GM19372 (cell line): ENCODE results near the gene ANKDD1B.

Experiments
- ATAC-seq: cut with Tn5 transposase; IDR thresholded peaks from one replicate; pipeline ENCODE4 v1.9.1; 2021; ENCODE audit warnings: mild to moderate bottlenecking, low read depth, moderate library complexity; ENCODE audit not compliant: unreplicated experiment

Gene ANKDD1B

DNA sequence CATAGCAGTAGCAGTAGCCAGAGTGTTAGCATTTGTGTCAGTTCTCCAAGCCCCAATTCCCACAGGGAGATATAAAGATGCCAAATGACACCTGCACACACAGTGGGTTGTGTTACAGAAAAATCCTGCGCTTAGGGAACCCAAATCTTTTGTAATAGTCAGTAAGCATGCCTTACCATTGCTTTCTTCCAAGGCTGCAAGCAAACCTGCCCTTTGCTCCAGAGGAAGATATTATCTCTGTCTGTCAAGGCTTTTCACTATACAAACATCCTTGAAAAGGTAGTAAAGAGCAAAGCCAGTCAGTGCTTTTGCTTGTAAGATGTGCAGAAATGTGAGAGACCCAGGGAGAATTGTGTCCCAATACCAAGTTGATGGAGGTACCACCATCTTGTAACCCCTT, 2.9 kb downstream of the ANKDD1B start:
- no peak for ATAC-seq

DNA sequence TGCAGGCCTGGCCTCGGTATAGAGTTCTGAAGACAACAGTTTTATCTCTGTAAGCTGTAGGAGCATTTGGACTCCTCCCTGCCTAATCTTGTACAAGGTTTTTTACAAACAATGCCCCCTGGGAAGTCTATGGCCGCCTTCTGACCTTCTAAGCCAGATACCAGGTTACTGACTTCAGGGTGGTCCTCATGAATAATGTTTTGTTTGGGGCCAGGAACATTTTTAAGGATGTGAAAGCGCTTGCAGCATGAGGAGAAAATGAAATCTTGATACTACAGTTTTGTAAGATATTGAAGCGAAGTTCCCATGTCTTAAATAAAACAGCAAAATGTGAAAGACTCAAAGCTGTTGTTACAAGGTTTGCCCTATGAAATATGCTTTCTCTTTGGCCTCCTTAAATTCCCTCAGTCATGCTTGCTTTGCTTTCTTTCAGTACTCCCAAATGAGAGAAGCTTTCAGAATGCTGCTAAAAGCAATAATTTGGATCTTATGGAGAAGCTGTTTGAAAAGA, 5.2 kb downstream of the ANKDD1B start:
- no peak for ATAC-seq

DNA sequence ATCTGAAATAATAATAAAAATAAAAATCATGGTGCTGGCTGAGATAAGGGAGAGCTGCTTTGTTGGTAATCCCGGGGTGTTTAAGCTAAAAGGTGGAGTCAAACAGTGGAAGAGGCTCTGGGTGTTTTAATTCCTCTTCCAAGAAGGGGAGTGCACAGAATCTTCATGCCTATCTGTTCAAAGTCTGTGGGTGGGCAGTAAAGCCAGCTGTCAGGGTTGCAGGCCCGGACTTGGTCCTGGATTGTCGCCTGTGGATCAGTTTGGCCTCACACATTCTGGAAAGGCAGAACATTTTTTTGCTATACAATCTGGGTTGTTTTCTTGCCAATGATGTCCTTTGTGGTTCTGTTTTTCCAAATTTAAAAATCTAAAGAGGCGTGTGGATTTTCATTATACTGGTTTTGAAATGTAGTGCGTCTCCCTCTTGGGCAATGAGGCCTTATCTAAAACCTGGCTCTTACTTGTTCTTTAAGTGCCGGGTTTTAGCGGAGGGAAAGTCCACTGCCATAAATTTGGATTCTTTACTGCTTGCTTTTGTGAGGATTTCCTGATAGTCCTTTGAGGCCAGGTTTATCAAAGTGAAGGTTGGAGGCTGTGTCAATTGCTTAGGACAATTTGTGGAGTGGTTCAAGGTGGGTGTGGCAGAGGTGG, 5.8 kb downstream of the ANKDD1B start:
- no peak for ATAC-seq

DNA sequence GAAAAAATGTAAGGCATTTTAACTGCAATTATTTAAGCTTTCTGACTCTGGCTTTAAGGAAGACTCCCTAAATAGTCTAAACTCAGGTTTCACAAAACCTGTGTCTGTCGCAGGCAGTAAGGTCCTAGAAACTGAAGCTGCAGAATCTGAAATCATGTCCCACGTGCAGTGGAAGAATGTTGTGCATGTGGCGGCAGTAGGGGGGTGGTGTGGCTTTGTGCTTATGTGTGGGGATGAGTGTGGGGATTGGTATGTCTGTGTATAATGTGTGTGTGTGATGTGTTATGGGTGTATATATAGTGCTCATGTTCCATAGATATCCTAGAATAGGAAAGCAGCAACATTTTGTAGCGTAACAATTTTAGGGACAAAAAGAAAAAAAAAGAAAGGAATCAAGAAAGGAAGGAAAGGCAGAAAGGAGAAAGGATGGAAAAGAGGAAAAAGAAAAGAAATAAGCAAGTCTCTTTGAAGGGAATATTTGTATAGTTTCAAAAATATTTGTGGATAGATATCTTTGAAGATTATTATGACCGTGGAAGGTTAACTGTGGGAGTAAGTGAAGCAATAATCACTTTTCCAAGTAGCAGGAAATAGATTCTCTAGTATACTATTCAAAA, 6.6 kb downstream of the ANKDD1B start:
- no peak for ATAC-seq

DNA sequence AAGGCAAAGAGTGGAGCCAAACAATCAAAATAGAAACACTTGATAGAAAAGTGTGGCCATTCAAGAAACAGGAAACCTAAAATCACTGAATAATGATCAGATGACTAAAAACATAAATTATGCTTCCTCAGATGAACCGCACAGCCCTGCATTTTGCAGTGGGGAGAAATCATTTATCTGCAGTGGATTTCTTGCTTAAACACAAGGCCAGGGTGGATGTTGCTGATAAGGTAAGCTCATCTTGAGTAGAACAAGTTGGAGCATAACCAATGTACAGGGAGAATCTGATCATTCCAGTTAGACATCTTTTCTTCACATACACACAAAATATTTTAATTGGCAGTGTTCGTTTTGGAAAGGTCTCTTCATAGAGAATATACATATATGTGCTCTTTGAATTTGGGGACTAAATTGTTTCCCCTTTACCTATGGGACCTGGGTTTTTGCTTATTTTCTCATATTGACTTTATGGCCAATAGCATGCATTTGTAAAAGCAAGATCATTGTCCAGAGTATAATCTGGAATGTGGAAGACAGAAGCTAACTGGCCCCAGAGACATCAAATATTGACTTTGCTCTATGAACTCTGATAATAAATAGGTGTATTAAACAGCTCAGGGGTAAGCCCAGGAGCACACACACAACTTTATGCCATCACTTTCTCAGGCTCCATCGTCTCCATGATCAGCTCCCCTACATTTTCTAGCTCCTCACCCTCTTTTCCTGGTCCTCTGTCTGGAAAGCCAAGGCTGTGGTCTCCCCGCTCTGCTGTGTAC, 9.1 kb downstream of the ANKDD1B start:
- no peak for ATAC-seq

DNA sequence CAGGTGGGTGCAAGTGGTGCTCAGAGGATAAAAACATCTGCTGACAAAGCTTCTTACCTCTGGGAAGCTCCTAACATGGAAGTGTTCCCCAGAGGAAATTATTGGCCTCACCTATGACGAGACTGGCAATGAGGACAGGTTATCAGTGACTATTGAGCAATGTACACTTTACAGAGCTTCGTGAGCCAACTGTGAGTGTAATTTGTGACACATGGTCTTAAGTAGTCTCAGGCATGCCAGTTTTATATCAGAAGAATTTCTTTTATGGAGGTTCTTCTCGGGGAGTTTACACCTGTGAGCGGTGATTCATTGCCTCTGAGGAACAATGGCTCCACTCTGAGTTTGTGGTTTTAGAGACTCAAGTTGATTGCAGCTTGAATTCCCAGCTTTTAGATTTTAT, 11.3 kb downstream of the ANKDD1B start:
- ATAC-seq: no peak

DNA sequence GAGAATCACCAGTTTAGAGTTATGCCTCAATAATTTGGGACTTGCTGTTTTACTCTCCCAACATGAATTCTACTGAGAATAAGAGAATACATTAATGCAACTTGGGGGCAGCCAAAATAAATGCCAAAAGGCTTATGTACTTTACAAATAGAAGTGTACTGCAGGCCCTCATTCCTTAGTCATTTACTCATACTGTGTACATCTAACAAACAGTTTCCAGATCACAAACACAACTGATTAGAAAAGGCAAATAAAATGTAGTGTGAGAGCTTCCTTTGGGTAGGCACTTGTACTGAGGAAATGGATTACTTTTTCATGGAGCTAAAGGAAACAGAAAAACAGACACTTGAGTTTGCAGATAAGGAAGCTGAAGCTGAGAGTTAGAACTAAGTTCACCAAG, 12.6 kb downstream of the ANKDD1B start:
- ATAC-seq: no peak

DNA sequence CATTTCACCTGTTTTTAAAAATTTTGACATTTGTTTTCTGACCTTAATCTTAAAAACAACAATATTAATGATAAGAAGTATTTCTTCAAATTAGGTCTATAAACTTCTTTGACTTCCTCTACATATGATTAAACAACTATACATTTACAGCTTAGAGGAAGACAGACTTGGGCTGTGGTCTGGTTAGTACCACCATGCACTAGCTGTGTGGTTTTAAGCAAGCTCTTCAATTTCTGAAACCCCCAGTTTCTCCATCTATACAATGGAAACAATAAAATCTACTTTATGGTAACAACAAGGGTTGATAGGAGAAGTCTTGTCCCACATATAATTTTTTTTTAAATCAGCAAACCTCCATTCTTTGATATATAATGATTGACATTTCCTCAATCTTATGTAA, 15.7 kb downstream of the ANKDD1B start:
- ATAC-seq: no peak

DNA sequence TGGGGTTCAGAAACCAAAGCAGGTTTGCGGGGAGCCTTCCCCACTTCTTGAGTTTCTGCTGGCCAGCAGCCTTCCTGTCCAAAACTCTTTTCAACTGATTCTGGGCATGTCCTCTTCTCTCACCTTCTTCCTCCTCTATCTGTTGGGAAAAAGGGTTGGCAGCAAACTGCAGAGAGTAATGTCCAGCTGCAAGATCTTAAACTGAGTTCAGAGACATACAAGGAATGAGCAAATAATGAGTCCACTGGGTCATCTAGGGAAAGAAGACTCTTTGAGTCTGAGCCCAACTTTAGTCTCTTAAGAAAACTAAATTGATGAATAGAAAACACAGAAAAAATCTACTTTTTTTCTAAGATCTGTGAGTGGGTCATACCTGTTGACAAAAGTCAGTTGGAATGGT, 16.5 kb downstream of the ANKDD1B start:
- ATAC-seq: no peak

DNA sequence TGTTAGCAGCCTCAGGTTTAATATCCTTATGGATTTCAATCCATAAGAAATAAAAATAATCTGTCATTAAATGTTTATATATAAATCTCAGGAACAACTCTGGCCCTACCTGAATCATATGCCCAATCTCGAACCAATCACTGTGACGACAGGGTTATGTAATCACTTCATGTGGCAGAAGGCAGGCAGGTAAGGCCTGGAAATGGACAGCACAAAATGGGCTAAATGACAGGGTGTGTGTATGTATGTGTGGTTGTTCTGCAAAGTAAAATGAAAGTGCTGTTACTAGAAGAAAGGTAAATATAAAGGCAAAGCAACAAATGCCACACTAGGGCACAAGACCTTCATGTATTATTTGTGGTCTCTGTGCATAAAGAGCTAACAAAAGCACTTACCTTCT, 19.6 kb downstream of the ANKDD1B start:
- ATAC-seq: no peak

DNA sequence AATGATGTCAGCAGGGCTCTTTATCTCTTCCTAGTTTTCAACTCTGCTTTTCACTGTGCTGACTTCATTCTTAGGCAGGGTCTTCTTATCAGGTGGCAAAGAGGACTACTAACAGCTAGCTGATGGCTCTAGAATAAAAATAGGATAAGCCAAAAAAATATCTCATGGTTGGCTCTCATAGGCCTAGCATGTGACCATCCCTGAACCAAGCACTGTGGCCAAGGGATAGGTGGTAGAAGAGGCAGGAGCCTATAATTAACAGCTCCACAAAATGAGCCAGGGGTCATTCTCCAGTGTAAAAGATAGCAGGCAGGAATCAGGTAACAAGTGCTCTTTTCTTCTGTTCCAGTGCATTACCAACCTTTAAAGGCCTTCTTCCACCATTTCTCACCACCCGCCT, 21.1 kb downstream of the ANKDD1B start:
- no peak for ATAC-seq

DNA sequence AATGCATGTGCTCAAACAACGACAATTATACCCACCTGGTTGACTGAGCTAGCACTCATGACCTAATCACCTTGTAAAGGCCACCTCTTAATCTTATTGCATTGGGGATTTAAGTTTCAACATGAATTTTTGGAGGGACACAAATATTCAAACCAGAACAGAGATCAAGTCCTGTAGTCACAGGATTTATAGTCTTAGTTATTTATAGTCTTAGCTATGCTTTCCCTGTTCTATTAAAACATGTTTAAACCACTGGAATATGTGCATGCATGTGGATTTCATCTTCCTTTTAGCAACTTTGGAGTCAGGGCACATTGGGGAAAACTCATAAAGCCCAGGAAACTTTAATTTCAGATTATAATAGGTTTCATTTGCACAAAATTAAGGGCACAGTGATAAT, 26.7 kb downstream of the ANKDD1B start:
- ATAC-seq: no peak

DNA sequence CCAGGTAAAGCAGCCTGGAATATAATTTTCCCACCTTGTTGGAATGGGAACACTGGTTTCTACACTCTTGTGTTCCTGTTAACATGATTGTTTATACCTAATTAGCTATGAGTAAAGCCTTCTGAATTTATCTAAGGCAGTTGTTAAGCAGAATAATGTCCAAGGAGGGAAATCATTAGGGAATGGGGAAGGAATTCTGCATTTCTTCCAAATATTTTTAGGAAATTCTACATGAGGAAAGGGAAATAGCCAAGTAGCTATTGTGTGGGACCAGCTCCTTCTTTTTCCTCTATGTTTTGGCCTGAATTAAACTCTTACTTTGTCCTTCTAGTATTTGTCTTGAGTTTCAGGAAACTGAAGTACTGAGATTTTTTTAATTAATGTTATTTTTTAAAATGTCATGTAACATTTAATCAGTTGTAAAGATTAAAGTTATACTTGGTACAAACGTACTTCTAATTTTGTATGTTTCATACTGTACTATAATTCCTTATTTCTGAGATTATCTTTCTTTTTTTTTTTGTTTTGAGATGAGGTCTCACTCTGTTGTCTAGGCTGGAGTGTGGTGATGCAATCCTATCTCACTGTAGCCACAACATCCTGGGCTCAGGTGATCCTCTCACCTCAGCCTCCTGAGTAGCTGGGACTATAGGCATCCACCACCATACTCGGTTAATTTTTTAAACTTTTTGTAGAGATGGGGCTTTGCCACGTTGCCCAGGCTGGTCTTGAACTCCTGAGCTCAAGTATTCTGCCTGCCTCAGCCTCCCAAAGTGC, 28.5 kb downstream of the ANKDD1B start:
- ATAC-seq: no peak

DNA sequence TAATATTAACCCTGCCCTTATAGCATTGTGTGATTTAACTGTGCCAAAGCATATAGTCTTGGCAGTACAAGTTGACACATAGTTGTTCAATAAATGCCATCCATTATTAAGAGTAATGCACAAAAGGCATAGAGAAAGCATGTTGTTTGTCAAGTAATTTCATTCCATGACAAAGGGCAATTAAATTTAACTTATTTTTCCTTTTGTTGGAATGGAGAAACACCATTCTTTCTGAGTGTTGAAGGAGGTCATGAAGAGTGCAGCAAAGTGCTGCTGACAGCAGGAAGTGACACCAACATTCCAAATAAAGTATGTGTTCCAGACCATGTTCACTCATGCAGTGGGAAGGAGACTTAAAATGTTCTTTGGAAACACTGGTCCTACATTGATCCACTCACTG, 29.1 kb downstream of the ANKDD1B start:
- ATAC-seq: no peak

DNA sequence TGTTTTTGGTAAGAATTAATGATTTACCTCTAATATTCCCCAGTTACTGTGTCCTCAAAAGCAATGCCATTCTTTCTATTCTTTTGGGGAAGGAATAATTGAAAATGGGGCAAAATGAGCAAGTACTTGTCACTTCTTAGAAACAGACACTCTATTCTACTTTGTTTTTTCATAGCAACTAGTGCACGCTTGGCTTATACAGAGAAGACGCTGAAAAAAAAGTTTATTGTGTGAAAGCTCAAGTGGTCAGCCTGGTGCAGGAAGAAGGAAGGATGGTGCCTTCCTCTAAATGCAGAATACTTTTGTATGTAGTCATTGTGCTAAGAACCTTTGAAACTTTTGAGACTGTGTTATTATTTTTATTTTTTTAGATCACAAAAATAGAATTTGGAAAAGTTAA, 29.6 kb downstream of the ANKDD1B start:
- no peak for ATAC-seq

DNA sequence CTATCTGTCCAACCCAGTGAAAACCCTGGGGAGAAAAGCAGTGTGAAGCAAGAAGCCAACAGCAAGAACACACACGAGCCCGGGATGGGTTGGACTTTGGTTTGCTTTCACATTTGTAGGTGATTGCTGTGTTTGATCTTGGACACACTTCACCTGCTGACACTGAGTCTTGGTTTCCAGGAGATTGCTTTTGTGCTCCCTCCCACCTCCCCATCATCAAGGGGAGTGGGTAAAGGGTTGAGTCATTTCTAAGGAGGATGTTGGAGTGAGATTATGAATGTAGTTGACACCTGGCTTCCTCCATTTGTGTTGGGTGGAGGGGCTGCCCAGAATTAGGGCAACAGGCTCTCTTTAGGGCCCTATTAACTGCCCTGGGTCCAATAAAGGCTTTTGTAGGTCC, 37.5 kb downstream of the ANKDD1B start:
- no peak for ATAC-seq

DNA sequence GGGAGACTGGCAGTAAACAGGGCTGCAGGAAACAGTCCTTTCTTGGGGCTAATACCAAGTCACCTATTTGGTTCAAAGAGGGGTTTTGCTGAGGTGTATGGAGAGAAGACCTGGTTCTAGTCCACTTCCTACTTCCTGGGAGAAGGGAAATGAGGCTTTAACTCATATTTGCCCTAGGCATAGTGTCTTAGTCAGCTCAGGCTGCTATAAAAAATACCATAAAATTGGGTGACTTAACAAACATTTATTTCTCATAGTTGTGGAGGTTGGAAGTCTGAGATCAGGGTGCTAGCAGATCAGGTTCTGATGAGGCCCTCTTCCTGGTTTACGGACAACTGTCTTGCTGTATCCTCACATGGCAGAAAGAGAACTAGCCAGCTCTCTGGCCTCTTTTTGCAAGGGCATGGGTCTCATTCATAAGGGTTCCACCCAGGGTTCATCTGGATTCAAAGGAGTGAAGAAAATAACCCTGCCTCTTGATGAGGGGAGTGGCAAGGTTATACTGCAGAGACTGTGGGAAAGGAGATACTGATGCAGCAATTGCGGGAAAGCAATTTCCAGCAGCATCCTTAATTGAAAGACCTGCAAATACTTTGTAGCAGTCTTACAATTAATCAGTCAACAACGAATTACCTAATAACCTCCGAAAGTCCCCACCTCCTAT, 40.5 kb downstream of the ANKDD1B start:
- ATAC-seq: no peak

DNA sequence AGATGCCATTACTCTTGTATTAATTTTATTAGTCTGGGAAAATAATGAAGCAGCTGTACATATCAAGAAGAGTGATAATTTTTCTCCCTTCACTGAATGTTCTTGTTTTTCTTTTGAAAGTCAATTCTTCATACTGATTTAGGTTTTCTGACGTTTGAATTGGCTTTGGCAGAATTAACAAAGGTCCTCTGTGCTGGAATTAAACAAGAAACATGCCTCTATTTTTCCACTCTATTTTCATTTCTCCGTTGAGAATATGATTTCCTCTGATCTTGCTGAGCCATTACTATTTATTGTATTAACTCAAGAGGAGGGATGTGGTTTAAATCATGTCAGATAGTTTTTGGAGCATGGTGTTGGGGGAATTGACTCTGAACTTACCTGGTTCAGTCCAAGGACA, 42.3 kb downstream of the ANKDD1B start:
- ATAC-seq: no peak

DNA sequence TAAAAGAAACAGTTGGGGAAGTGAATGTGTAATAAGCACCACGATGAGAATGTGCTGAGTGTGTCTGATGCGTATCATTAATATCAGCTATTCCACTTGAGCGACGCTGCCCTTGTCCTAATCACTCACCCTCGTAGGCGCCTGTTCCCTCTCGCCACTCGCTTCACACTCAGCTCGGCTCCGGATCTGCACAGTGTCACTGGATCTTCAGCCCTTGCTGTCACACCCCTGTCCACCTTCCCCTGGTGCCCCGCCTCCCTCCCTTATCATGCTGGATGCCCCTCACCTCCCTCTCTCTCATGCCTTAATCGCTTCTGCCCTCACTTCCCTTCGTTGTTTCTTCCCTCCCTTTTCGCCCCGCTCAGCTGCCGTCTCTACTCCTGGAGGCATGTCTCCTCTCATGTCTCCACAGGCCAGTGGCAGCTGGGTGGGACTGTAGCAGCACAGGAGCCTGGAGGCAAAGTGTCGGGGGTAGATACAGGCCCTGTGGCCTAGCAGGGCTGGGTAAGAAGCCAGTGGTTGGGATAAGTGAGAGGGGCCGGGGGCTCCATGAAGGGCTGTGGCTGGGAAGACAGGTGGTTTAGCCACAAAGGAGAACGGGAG, 43.5 kb downstream of the ANKDD1B start:
- ATAC-seq: no peak
